ENCODE data around the gene CD1C. TPM values are rescaled to one million over a fixed set of nuclear protein-coding genes. Genes with fewer than 3 reads are reported as not detected.

Gene CD1C
- total and polyA plus RNA-seq, 2 donors (not counting 3 experiments of a cell fraction or from before 2014, with no cell fraction given) = not detected

DNA sequence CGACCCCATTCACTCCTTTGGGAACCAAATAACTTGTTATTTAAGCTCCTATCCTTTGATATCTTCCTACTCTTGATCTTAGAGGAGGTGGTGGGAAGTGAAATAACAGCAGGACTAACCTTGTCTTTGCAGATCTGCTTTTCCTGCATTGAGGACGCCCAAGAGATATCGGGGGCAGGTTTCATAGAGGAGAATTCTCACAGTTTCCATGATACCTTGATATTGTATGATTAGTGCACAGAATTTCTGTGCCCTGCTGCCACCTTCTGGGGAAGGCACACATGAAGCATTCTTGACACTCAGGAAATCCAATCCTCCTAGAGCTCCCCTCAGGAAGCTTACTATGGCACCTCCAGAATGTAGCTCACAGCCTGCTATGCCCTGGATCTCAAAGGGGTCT is 40.0 kb downstream of the CD1C start:
- ChIA-PET POLR2A (no interaction called here), CTCF (interaction anchor here (1.3 kb wide), 1 partner anchor 126 kb away, joined by 8 read pairs; no protein-coding TSS in a partner anchor)
- Histone ChIP-seq H3K36me3 (ENCODE audit: control insufficient read depth in 2 of 2, extremely low read depth in 1 of 2, insufficient read depth in 2 of 2, low read length in 2 of 2) (no peaks in the 10 kb centered on the region), H2AFZ (ENCODE audit: low read depth, low read length) (no peak overlapping the region), H3K4me1 (ENCODE audit: control insufficient read depth, extremely low read depth, insufficient read depth, low read length) (no peaks in the 10 kb centered on the region), H4K20me1 (replicated peaks; ENCODE audit: control insufficient read depth, extremely low read depth, insufficient read depth, low read length) (no peaks in the 10 kb centered on the region), H3K4me3 (replicated peaks in 1 of 3; ENCODE audit: insufficient read depth in 1 of 3, low read depth in 1 of 3, low read length in 3 of 3) (no peak overlapping the region), H3K9me3 (replicated peaks; ENCODE audit: control insufficient read depth, insufficient read depth, low read length) (no peaks in the 10 kb centered on the region), H3K4me2 (ENCODE audit: insufficient read depth, low read length) (no peak overlapping the region), H3K27ac (ENCODE audit: insufficient read depth, low read depth, low read length) (no peak overlapping the region), H3K27me3 (ENCODE audit: control insufficient read depth in 2 of 2, insufficient read depth in 2 of 2, low read length in 2 of 2) (no peaks in the 10 kb centered on the region), H3K9ac (replicated peaks; ENCODE audit: extremely low read depth, insufficient read depth, low read length) (no peak overlapping the region), H3K9me1 (replicated peaks; ENCODE audit: control insufficient read depth, extremely low read depth, insufficient read depth, low read length) (no peaks in the 10 kb centered on the region), H3K79me2 (ENCODE audit: control insufficient read depth, insufficient read depth, low read length) (no peaks in the 10 kb centered on the region)
- dilution Hi-C loops (cut with MboI; ENCODE audit: extremely low pct_ligation_motif_present, low sequenced_read_pairs) = no loop called here
- intact Hi-C loops (cut with micrococcal nuclease) = no loop called here
- TF ChIP-seq POLR2AphosphoS5 (IDR thresholded peaks at IDR 0.05; ENCODE audit: insufficient read depth, low read depth, low read length) = no peak
- FAIRE-seq = no peak
- DNase-seq (ENCODE audit: low read depth, low spot score) = no peak
- BruUV-seq (replicated peaks) = no TSS peak

DNA sequence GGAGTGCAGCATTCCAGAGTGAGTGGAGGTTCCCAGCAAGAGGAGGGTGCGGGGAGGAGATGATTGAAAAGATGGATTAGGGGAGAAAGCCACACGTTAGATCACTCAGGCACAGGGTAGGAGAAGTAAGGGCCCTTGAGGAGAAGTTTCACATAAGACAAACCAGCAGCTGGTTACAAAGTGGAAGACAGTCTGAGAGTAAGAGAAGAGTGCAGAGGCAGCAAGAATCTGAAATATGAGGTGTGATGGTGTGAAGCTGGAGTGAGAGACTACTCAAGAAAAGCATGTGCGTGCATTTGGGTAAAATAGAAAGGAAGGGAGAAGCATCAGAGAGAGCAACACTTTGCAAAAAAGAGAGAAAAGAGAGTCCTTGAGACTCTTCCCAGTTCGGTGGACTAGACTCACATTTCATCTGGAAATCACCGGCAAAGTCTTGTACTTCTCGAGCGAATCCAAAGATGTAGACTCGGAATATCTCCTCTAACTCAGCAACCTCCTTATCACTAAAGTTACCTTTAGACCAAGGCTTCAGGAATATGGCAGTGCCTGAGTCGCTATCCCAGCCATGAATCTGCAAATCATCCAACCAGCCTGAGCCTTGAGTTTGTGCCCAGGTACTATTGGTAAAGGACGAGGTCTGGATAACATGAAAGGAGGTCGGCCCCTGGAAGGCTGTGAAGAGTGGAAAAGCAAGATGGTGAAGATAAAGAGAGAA is 40.8 kb downstream of the CD1C start:
- FAIRE-seq (no peak), DNase-seq (ENCODE audit: low read depth, low spot score) (no peak)
- Histone ChIP-seq H3K4me1 (ENCODE audit: control insufficient read depth, extremely low read depth, insufficient read depth, low read length) (no peaks in the 10 kb centered on the region), H3K27ac (ENCODE audit: insufficient read depth, low read depth, low read length) (no peak overlapping the region), H3K36me3 (ENCODE audit: control insufficient read depth in 2 of 2, extremely low read depth in 1 of 2, insufficient read depth in 2 of 2, low read length in 2 of 2) (no peaks in the 10 kb centered on the region), H3K4me2 (ENCODE audit: insufficient read depth, low read length) (no peak overlapping the region), H2AFZ (ENCODE audit: low read depth, low read length) (no peak overlapping the region), H3K9me1 (replicated peaks; ENCODE audit: control insufficient read depth, extremely low read depth, insufficient read depth, low read length) (no peaks in the 10 kb centered on the region), H3K9me3 (replicated peaks; ENCODE audit: control insufficient read depth, insufficient read depth, low read length) (no peaks in the 10 kb centered on the region), H3K4me3 (replicated peaks in 1 of 3; ENCODE audit: insufficient read depth in 1 of 3, low read depth in 1 of 3, low read length in 3 of 3) (no peak overlapping the region), H3K79me2 (ENCODE audit: control insufficient read depth, insufficient read depth, low read length) (no peaks in the 10 kb centered on the region), H4K20me1 (replicated peaks; ENCODE audit: control insufficient read depth, extremely low read depth, insufficient read depth, low read length) (no peaks in the 10 kb centered on the region), H3K9ac (replicated peaks; ENCODE audit: extremely low read depth, insufficient read depth, low read length) (no peak overlapping the region), H3K27me3 (ENCODE audit: control insufficient read depth in 2 of 2, insufficient read depth in 2 of 2, low read length in 2 of 2) (no peaks in the 10 kb centered on the region)
- CTCF ChIA-PET = interaction anchor here (1.3 kb wide), 1 partner anchor 126 kb away, joined by 8 read pairs; no protein-coding TSS in a partner anchor
- intact Hi-C loops (cut with micrococcal nuclease) (no loop called here), dilution Hi-C loops (cut with MboI; ENCODE audit: extremely low pct_ligation_motif_present, low sequenced_read_pairs) (no loop called here)
- BruUV-seq (replicated peaks) = no TSS peak
- POLR2A ChIA-PET = no interaction called here
- no peak for TF ChIP-seq FOS (IDR thresholded peaks at IDR 0.05; ENCODE audit: borderline replicate concordance, insufficient read depth, low read length)
- TF ChIP-seq GATA2 (IDR thresholded peaks at IDR 0.05; ENCODE audit: insufficient read depth, insufficient read length, low read depth, low read length) = no peak
- TF ChIP-seq POLR2A (IDR thresholded peaks at IDR 0.05; ENCODE audit: low read depth, low read length) = no peak
- no peak for TF ChIP-seq POLR2AphosphoS5 (IDR thresholded peaks at IDR 0.05; ENCODE audit: insufficient read depth, low read depth, low read length)
- no peak for TF ChIP-seq MYC (IDR thresholded peaks at IDR 0.05; ENCODE audit: low read depth, low read length)
- TF ChIP-seq, protein P1, sequence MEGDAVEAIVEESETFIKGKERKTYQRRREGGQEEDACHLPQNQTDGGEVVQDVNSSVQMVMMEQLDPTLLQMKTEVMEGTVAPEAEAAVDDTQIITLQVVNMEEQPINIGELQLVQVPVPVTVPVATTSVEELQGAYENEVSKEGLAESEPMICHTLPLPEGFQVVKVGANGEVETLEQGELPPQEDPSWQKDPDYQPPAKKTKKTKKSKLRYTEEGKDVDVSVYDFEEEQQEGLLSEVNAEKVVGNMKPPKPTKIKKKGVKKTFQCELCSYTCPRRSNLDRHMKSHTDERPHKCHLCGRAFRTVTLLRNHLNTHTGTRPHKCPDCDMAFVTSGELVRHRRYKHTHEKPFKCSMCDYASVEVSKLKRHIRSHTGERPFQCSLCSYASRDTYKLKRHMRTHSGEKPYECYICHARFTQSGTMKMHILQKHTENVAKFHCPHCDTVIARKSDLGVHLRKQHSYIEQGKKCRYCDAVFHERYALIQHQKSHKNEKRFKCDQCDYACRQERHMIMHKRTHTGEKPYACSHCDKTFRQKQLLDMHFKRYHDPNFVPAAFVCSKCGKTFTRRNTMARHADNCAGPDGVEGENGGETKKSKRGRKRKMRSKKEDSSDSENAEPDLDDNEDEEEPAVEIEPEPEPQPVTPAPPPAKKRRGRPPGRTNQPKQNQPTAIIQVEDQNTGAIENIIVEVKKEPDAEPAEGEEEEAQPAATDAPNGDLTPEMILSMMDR (IDR thresholded peaks at IDR 0.05; ENCODE audit: extremely low read depth in 1 of 2, insufficient read depth in 1 of 2, low read depth in 1 of 2, low read length in 2 of 2) = no peak
- TF ChIP-seq, protein P2, sequence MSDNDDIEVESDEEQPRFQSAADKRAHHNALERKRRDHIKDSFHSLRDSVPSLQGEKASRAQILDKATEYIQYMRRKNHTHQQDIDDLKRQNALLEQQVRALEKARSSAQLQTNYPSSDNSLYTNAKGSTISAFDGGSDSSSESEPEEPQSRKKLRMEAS (IDR thresholded peaks at IDR 0.05; ENCODE audit: insufficient read depth, insufficient read length) = no peak
- no peak for TF ChIP-seq JUN (IDR thresholded peaks at IDR 0.05; ENCODE audit: borderline replicate concordance, insufficient read depth, insufficient read length, low read depth)
- TF ChIP-seq EZH2 (IDR thresholded peaks at IDR 0.05; ENCODE audit: borderline replicate concordance, low read depth, low read length, severe bottlenecking) = no peak
